Thyroid gland (tissue), 4 donors: ENCODE data around the gene PKHD1.

Experiments used
- POLR2A ChIP-seq, 2 donors: fragments of 450-650 bp; IDR thresholded peaks; one replicate each; pipeline ENCODE4 v1.6.1; 2017; ENCODE audit warnings: antibody characterized with exemption in 2 of 2, mild to moderate bottlenecking in 2 of 2, moderate library complexity in 1 of 2
- TF ChIP-seq, protein P1 (sequence below), 6 experiments: fragments of 200-600 bp in 3 of 6; fragments of 450-650 bp in 3 of 6; sonication (generic) in 3 of 6; IDR thresholded peaks; one replicate each; pipeline ENCODE4 v1.5.1; 2016 to 2019; ENCODE audit warnings: antibody characterized with exemption in 6 of 6, mild to moderate bottlenecking in 2 of 6, inconsistent platforms in 1 of 6, moderate library complexity in 1 of 6

DNA sequence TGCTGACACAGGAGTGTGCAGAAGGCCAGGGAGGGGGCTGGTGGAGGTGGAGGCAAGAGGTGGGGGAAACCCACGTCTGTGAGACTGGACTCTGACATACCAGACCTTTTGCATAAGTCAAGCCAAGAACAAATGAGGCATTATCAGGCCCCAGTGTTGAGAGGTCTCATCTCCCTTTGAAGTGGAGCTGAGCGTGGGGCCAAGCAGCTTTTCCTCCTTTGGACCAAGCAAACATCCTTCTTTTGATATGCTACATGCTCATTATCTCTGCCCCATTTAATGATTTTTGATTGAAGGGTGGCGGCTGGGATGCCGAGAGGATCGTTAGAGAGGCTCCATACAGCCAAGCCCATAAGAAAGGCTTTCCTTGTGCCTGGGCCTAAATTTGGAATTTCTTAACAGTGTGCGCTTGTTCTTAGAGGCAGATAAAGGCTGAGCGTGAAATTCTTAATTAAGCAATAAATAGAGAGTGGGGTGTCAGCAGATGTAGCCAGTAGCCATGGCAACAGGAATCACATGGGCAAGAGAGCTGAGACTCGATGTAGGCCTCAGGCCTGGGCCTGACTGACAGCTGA is 244.5 kb downstream of the PKHD1 start:
- TF ChIP-seq, protein P1, sequence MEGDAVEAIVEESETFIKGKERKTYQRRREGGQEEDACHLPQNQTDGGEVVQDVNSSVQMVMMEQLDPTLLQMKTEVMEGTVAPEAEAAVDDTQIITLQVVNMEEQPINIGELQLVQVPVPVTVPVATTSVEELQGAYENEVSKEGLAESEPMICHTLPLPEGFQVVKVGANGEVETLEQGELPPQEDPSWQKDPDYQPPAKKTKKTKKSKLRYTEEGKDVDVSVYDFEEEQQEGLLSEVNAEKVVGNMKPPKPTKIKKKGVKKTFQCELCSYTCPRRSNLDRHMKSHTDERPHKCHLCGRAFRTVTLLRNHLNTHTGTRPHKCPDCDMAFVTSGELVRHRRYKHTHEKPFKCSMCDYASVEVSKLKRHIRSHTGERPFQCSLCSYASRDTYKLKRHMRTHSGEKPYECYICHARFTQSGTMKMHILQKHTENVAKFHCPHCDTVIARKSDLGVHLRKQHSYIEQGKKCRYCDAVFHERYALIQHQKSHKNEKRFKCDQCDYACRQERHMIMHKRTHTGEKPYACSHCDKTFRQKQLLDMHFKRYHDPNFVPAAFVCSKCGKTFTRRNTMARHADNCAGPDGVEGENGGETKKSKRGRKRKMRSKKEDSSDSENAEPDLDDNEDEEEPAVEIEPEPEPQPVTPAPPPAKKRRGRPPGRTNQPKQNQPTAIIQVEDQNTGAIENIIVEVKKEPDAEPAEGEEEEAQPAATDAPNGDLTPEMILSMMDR (IDR thresholded peaks at IDR 0.05): no peak
- TF ChIP-seq POLR2A (IDR thresholded peaks at IDR 0.05): no peak
